LNCAP (cell line): ENCODE data around the gene UBE3B.

Experiments
- TF ChIP-seq, protein P1 (sequence below): fragments of 450-650 bp; IDR thresholded peaks from 2 replicates; pipeline ENCODE4 v1.5.1; 2017; ENCODE audit warnings: mild to moderate bottlenecking

UBE3B gene

GRCh38 chr12:109495012-109495411 is 17.6 kb downstream of the UBE3B start:
- TF ChIP-seq, protein P1, sequence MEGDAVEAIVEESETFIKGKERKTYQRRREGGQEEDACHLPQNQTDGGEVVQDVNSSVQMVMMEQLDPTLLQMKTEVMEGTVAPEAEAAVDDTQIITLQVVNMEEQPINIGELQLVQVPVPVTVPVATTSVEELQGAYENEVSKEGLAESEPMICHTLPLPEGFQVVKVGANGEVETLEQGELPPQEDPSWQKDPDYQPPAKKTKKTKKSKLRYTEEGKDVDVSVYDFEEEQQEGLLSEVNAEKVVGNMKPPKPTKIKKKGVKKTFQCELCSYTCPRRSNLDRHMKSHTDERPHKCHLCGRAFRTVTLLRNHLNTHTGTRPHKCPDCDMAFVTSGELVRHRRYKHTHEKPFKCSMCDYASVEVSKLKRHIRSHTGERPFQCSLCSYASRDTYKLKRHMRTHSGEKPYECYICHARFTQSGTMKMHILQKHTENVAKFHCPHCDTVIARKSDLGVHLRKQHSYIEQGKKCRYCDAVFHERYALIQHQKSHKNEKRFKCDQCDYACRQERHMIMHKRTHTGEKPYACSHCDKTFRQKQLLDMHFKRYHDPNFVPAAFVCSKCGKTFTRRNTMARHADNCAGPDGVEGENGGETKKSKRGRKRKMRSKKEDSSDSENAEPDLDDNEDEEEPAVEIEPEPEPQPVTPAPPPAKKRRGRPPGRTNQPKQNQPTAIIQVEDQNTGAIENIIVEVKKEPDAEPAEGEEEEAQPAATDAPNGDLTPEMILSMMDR: no peak

DNA sequence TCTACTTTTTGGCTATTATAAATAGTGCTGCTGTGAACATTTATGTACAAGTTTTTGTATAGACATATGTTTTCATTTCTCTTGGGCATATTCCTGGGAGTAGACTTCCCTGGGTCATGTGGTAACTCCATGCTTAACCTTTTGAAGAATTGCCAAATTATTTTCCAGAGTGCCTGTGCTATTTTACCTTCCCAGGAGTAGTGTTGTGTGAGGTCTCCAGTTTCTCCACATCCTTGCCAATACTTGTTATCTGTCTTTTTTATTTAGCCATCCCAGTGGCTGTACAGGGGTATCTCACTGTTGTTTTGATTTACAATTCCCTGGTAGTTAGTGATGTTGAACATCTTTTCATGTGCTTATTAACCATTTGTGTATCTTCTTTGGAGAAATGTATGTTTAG is 18.9 kb downstream of the UBE3B start:
- TF ChIP-seq, protein P1: no peak

DNA sequence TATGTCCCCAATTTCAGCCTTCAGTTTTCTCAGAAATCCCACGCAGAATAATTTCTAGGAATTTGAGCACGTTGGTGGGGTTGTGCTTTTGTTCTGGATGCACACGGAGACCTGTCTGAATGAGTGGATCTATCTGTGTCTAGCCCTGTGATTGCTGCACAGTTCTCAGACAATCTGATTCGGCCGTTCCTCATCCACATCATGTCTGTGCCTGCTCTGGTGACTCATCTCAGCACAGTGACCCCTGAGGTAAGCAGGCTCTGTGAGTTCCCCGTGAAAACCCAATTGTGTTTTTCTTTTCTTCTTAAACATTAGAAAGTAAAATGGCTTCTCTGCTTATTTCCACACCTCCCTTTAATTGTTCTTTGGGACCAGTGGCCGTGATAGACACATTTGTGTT is 20.2 kb downstream of the UBE3B start:
- TF ChIP-seq, protein P1: no peak

GRCh38 chr12:109500406-109501185 is 23.2 kb downstream of the UBE3B start:
- TF ChIP-seq, protein P1: no peak

DNA sequence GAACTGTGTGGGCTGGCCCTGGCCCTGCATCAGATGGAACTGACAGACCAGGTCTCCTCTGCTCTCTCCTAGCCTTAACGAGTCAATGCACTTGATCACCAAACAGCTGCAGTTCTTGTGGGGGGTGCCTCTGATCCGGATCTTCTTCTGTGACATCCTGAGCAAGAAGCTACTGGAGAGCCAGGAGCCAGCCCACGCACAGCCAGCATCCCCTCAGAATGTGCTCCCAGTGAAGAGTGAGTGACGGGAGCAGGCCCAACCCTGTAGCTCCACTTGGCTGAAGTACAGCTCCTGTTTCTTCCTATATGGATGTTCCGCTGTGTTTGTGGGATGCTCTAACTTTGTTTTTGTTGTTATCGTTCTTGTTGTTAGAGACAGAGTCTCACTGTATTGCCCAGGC is 23.9 kb downstream of the UBE3B start:
- TF ChIP-seq, protein P1: no peak

- TF ChIP-seq, protein P1: no peak
Observed at GRCh38 chr12:109502332-109502731, 24.9 kb downstream of the UBE3B start.

- TF ChIP-seq, protein P1: no peak
Observed at GRCh38 chr12:109503611-109504010, 26.2 kb downstream of the UBE3B start.
